ENCODE data around the gene TPD52L2.

Gene TPD52L2

GRCh38 chr20:63864978-63865640 lies at the start of gene TPD52L2:
TSS of gene TPD52L2 (plus strand) at chr20:63865270. CDS start at chr20:63865366, 96 bp downstream.
- peak within 1 kb of the TSS; percentile 97 for H3K27ac Mint-ChIP-seq
- peak; percentile 98 for DNase-seq (ENCODE audit: low spot score)
- no peaks in the 10 kb centered on the region for H3K9me3 Mint-ChIP-seq
- H3K36me3 Mint-ChIP-seq (ENCODE audit: low read depth): peaks cover 28% of the 10 kb centered on the region
- peaks cover 13% of the 10 kb centered on the region for H3K4me1 Mint-ChIP-seq (ENCODE audit: low read depth)
- peak within 1 kb of the TSS; percentile 90 for H3K4me3 Mint-ChIP-seq
- no peaks in the 10 kb centered on the region for H3K27me3 Mint-ChIP-seq (ENCODE audit: low read depth)

- Mint-ChIP-seq H3K4me3 (no peak overlapping the region), H3K4me1 (ENCODE audit: low read depth) (no peaks in the 10 kb centered on the region), H3K27ac (no peak overlapping the region), H3K9me3 (no peaks in the 10 kb centered on the region), H3K27me3 (ENCODE audit: low read depth) (no peaks in the 10 kb centered on the region), H3K36me3 (ENCODE audit: low read depth) (no peaks in the 10 kb centered on the region)
- DNase-seq (ENCODE audit: low spot score): no peak
These were observed 49.3 kb upstream of the TPD52L2 start for GRCh38 chr20:63815615-63816253.

DNA sequence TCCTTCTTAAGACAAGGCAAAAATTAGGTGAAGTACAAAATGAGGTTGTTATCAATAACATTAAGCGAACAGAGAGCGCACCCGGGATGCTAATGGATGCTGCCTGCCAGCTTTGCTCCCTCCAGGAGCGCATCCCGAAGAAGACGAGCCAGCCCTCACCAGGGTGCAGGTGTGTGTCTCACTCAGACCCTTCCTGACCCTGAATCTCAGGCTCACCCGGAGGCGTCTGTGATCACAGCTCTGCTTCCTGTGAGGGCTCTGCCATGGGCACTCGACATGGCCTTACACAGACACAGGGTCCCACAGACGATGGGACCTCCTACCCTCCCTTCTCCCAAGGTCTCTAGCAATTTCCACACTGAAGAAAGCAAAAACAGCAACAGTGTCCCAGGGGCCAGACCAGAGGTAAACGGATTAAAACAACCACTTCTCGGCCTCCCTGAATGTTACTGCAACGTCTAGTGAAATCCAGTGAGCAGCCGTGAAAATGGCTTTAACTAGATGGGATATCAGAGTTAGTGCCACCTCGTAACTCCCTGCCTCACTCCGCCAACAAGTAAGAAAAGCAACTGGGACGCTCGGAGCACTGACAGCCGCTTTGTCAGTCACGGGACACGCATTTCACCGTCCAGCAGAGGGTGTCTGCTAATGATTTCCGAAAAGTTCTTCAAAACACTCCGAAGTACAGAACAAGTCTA lies 45.7 kb upstream of the TPD52L2 start:
- Mint-ChIP-seq H3K27ac (no peak overlapping the region), H3K27me3 (ENCODE audit: low read depth) (peaks cover 4% of the 10 kb centered on the region), H3K9me3 (no peaks in the 10 kb centered on the region), H3K36me3 (ENCODE audit: low read depth) (no peaks in the 10 kb centered on the region), H3K4me3 (peak overlapping the region; percentile 18), H3K4me1 (ENCODE audit: low read depth) (no peaks in the 10 kb centered on the region)
- no peak for DNase-seq (ENCODE audit: low spot score)

- no peaks in the 10 kb centered on the region for H3K4me1 Mint-ChIP-seq (ENCODE audit: low read depth)
- H3K27ac Mint-ChIP-seq: no peak overlapping the region
- no peaks in the 10 kb centered on the region for H3K9me3 Mint-ChIP-seq
- H3K27me3 Mint-ChIP-seq (ENCODE audit: low read depth): peaks cover 15% of the 10 kb centered on the region
- no peaks in the 10 kb centered on the region for H3K36me3 Mint-ChIP-seq (ENCODE audit: low read depth)
- H3K4me3 Mint-ChIP-seq: no peak overlapping the region
- no peak for DNase-seq (ENCODE audit: low spot score)
These were observed 43.3 kb upstream of the TPD52L2 start for GRCh38 chr20:63821811-63822210.

GRCh38 chr20:63822276-63822696 lies 42.8 kb upstream of the TPD52L2 start:
- no peak for DNase-seq (ENCODE audit: low spot score)
- no peak overlapping the region for H3K4me3 Mint-ChIP-seq
- H3K4me1 Mint-ChIP-seq (ENCODE audit: low read depth): no peaks in the 10 kb centered on the region
- H3K36me3 Mint-ChIP-seq (ENCODE audit: low read depth): no peaks in the 10 kb centered on the region
- no peak overlapping the region for H3K27ac Mint-ChIP-seq
- H3K27me3 Mint-ChIP-seq (ENCODE audit: low read depth): peaks cover 18% of the 10 kb centered on the region
- H3K9me3 Mint-ChIP-seq: no peaks in the 10 kb centered on the region

GRCh38 chr20:63823691-63824311 lies 41.3 kb upstream of the TPD52L2 start:
- peaks cover 29% of the 10 kb centered on the region for H3K27me3 Mint-ChIP-seq (ENCODE audit: low read depth)
- H3K4me3 Mint-ChIP-seq: no peak overlapping the region
- no peaks in the 10 kb centered on the region for H3K4me1 Mint-ChIP-seq (ENCODE audit: low read depth)
- H3K36me3 Mint-ChIP-seq (ENCODE audit: low read depth): no peaks in the 10 kb centered on the region
- DNase-seq (ENCODE audit: low spot score): no peak
- H3K27ac Mint-ChIP-seq: no peak overlapping the region
- no peaks in the 10 kb centered on the region for H3K9me3 Mint-ChIP-seq

- H3K27me3 Mint-ChIP-seq (ENCODE audit: low read depth): peaks cover 42% of the 10 kb centered on the region
- no peak overlapping the region for H3K4me3 Mint-ChIP-seq
- no peaks in the 10 kb centered on the region for H3K36me3 Mint-ChIP-seq (ENCODE audit: low read depth)
- peaks cover 8% of the 10 kb centered on the region for H3K4me1 Mint-ChIP-seq (ENCODE audit: low read depth)
- H3K9me3 Mint-ChIP-seq: no peaks in the 10 kb centered on the region
- no peak for DNase-seq (ENCODE audit: low spot score)
- H3K27ac Mint-ChIP-seq: no peak overlapping the region
These were observed 39.5 kb upstream of the TPD52L2 start for GRCh38 chr20:63825331-63826118.

GRCh38 chr20:63826753-63827152 lies 38.3 kb upstream of the TPD52L2 start:
- H3K4me3 Mint-ChIP-seq: no peak overlapping the region
- H3K27ac Mint-ChIP-seq: no peak overlapping the region
- H3K9me3 Mint-ChIP-seq: no peaks in the 10 kb centered on the region
- H3K27me3 Mint-ChIP-seq (ENCODE audit: low read depth): peaks cover 42% of the 10 kb centered on the region
- no peaks in the 10 kb centered on the region for H3K36me3 Mint-ChIP-seq (ENCODE audit: low read depth)
- H3K4me1 Mint-ChIP-seq (ENCODE audit: low read depth): peaks cover 8% of the 10 kb centered on the region
- DNase-seq (ENCODE audit: low spot score): no peak

GRCh38 chr20:63828124-63828523 lies 36.9 kb upstream of the TPD52L2 start:
- Mint-ChIP-seq H3K4me1 (ENCODE audit: low read depth) (peaks cover 8% of the 10 kb centered on the region), H3K27ac (no peak overlapping the region), H3K4me3 (no peak overlapping the region), H3K9me3 (no peaks in the 10 kb centered on the region), H3K27me3 (ENCODE audit: low read depth) (peaks cover 50% of the 10 kb centered on the region), H3K36me3 (ENCODE audit: low read depth) (no peaks in the 10 kb centered on the region)
- DNase-seq (ENCODE audit: low spot score): no peak

GRCh38 chr20:63828545-63828944 lies 36.5 kb upstream of the TPD52L2 start:
- Mint-ChIP-seq H3K9me3 (no peaks in the 10 kb centered on the region), H3K4me1 (ENCODE audit: low read depth) (peaks cover 8% of the 10 kb centered on the region), H3K27ac (no peak overlapping the region), H3K4me3 (no peak overlapping the region), H3K36me3 (ENCODE audit: low read depth) (no peaks in the 10 kb centered on the region), H3K27me3 (ENCODE audit: low read depth) (peaks cover 54% of the 10 kb centered on the region)
- no peak for DNase-seq (ENCODE audit: low spot score)

DNA sequence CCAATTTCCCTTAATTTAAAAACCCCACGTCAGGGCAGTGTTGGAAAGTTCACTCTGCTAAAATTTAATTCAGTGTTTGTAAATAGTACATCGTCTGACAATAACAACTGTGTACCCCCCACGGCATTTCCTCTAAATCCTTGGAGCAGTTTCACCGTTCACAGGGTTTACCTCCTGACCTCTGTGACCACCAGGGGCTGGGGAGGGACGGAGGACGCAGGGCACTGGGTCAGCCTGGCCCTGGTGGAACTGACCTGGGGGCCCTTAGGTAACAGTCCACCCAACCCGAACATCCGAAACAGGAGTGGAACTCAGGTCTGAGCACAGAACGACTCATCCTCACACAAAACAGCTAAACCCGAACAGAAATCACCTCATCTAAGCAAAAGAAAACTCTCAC lies 36.1 kb upstream of the TPD52L2 start:
- Mint-ChIP-seq H3K4me1 (ENCODE audit: low read depth) (peaks cover 8% of the 10 kb centered on the region), H3K27ac (no peak overlapping the region), H3K9me3 (no peaks in the 10 kb centered on the region), H3K4me3 (no peak overlapping the region), H3K27me3 (ENCODE audit: low read depth) (peaks cover 54% of the 10 kb centered on the region), H3K36me3 (ENCODE audit: low read depth) (no peaks in the 10 kb centered on the region)
- no peak for DNase-seq (ENCODE audit: low spot score)

DNA sequence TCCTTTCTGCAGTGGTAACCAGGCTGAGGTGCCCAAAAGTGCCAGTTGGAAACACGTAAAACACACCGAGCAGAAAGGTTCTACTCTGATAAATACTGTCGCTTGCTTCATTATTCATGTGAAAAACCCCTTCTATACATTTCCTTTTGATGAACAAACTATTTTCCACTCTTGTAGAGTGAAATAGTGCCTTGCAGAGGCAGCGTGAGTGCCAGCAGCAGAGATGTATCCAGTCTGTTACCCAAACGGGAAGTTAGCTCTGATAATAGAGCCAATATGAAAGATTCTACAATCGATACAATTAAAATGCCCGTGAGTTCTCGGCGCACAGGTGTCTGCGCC lies 35.5 kb upstream of the TPD52L2 start:
- peaks cover 55% of the 10 kb centered on the region for H3K27me3 Mint-ChIP-seq (ENCODE audit: low read depth)
- DNase-seq (ENCODE audit: low spot score): no peak
- H3K36me3 Mint-ChIP-seq (ENCODE audit: low read depth): no peaks in the 10 kb centered on the region
- no peaks in the 10 kb centered on the region for H3K9me3 Mint-ChIP-seq
- peaks cover 8% of the 10 kb centered on the region for H3K4me1 Mint-ChIP-seq (ENCODE audit: low read depth)
- peak overlapping the region; percentile 29 for H3K27ac Mint-ChIP-seq
- peak overlapping the region; percentile 86 for H3K4me3 Mint-ChIP-seq

DNA sequence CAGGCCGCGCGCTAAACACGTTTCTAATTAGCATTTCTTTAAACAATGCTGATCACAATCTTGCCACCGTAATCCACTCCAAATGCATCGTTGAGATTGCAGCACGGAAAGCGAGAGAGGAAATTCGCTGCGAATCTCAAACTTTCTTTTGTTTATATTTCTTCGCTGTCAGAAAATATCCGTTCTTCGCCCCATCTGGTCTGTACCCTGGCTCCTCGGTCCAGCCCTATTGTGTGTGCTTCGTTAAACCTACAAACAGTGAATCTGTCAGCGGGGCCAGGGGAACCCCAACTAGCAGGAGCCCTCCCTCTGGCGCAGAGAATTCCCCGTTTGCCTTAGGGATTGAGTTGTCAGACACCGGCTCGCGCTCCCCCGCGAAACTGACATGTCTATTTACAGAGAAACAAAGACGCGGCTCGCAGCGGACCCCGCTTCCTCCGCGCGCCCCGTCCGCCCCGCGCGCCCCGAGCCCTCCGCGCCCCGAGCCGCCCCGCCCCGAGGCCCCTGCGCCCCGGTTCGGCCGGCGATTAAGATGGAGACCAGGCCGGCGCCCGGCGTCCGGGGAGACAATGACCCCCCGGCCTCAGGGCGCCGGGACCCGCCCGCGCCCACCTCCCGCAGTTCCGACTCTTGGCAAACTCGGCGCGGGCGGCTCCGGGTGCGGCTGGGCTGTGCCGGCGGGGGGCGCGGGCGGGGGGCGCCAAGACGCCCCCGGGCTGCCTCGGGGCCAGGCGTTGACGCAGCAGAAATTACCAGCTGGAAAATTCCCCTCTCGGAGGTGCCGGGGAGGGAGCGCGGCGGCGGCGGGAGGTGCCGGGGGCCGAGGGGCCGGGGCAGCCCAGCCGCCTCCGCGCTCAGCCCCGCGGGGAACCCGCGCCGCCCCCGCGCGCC lies 34.9 kb upstream of the TPD52L2 start:
- Mint-ChIP-seq H3K4me1 (ENCODE audit: low read depth) (peaks cover 8% of the 10 kb centered on the region), H3K36me3 (ENCODE audit: low read depth) (no peaks in the 10 kb centered on the region), H3K4me3 (peak overlapping the region; percentile 86), H3K27me3 (ENCODE audit: low read depth) (peaks cover 55% of the 10 kb centered on the region), H3K9me3 (no peaks in the 10 kb centered on the region), H3K27ac (peak overlapping the region; percentile 29)
- peak; percentile 11 for DNase-seq (ENCODE audit: low spot score)

Data from T-helper 2 cell treated with Interferon-gamma antibody and Interleukin-4, amounts not matched to agents 5 μg/mL and 100 μg/mL, for 36 hours (primary cell).